Fibroblast of lung (primary cell): Measurements from ENCODE around the gene TTC6. TPM values are rescaled to one million over a fixed set of nuclear protein-coding genes. Genes with fewer than 3 reads are reported as not detected.

Experiments
- DNase-seq, 2 donors: peaks; one replicate each; pipeline versions ENCODE4 v3.0.0 to v3.0.0-alpha.2; 2010; ENCODE audit warnings: low read depth in 2 of 2
- H2AFZ ChIP-seq: 2 replicates; pipeline ENCODE4 v1.5.1; 2012; ENCODE audit warnings: low read length, control low read depth, inconsistent platforms
- H3K27ac ChIP-seq: 2 replicates; pipeline ENCODE4 v1.5.1; 2011; ENCODE audit warnings: low read length, control low read depth; ENCODE audit not compliant: insufficient read depth
- H3K27me3 ChIP-seq: 2 replicates; pipeline ENCODE4 v1.5.1; 2011; ENCODE audit warnings: mild to moderate bottlenecking, low read length; ENCODE audit not compliant: control insufficient read depth, insufficient read depth
- H3K36me3 ChIP-seq: 2 replicates; pipeline ENCODE4 v1.5.1; 2011; ENCODE audit warnings: low read length; ENCODE audit not compliant: control insufficient read depth, insufficient read depth
- H3K4me1 ChIP-seq: 2 replicates; pipeline ENCODE4 v1.5.1; 2011; ENCODE audit warnings: low read length; ENCODE audit not compliant: control insufficient read depth, insufficient read depth; ENCODE audit errors: extremely low read depth
- H3K4me2 ChIP-seq: 2 replicates; pipeline ENCODE4 v1.5.1; 2011; ENCODE audit warnings: low read length, control low read depth; ENCODE audit not compliant: insufficient read depth; ENCODE audit errors: extremely low read depth
- H3K4me3 ChIP-seq, 4 experiments: fragments of 200-600 bp in 1 of 4; sonication (generic) in 1 of 4; replicated peaks in 1 of 4; 2 replicates each; pipeline ENCODE4 v1.5.1; 2011 to 2016; ENCODE audit warnings: low read length in 4 of 4, low read depth in 3 of 4, mild to moderate bottlenecking in 3 of 4, control low read depth in 2 of 4, inconsistent platforms in 1 of 4, mixed read lengths in 1 of 4; ENCODE audit not compliant: insufficient read depth in 1 of 4; ENCODE audit errors: control extremely low read depth in 1 of 4
- H3K79me2 ChIP-seq: 2 replicates; pipeline ENCODE4 v1.5.1; 2012; ENCODE audit warnings: mild to moderate bottlenecking, low read length, inconsistent platforms; ENCODE audit not compliant: control insufficient read depth, insufficient read depth
- H3K9ac ChIP-seq: 2 replicates; pipeline ENCODE4 v1.5.1; 2011; ENCODE audit warnings: mild to moderate bottlenecking, low read length, control low read depth; ENCODE audit not compliant: insufficient read depth
- H3K9me3 ChIP-seq: 2 replicates; pipeline ENCODE4 v1.5.1; 2012; ENCODE audit warnings: low read depth, low read length; ENCODE audit not compliant: control insufficient read depth, insufficient read depth
- H4K20me1 ChIP-seq: 2 replicates; pipeline ENCODE4 v1.5.1; 2011; ENCODE audit warnings: low read length; ENCODE audit not compliant: control insufficient read depth, insufficient read depth; ENCODE audit errors: extremely low read depth
- CTCF ChIP-seq, 2 donors: IDR thresholded peaks in 1 of 2; conservative IDR thresholded peaks in 1 of 2; 1 replicate in 1 of 2; 2 replicates in 1 of 2; pipeline ENCODE4 v1.5.1; 2011 to 2012; ENCODE audit warnings: low read length in 2 of 2, control low read depth in 1 of 2, inconsistent platforms in 1 of 2, low read depth in 1 of 2, mild to moderate bottlenecking in 1 of 2
- EZH2 ChIP-seq: IDR thresholded peaks from 2 replicates; pipeline ENCODE4 v1.5.1; 2012; ENCODE audit warnings: low read length, control low read depth, mild to moderate bottlenecking; ENCODE audit errors: missing control alignments
- polyA plus RNA-seq, 2 donors: library from polyadenylated mRNA; depleted of rRNA in 1 of 2; stranded (reverse) in 1 of 2; unstranded in 1 of 2; fragments of >200 nt; gene quantifications; 2 replicates each; pipeline ENCODE4 v1.2.1, GENCODE V29; 2011 to 2012; ENCODE audit warnings: missing spikeins in 1 of 2
- total RNA-seq: library from RNA; depleted of rRNA; stranded (reverse); fragments of >200 nt; gene quantifications from 2 replicates; pipeline ENCODE4 v1.2.1, GENCODE V29; 2014

TTC6 gene
- total and polyA plus RNA-seq, 2 donors (not counting 1 experiment from before 2014, with no cell fraction given), result 0.17 TPM; not detected in 1

- Histone ChIP-seq H2AFZ (no peak overlapping the region), H3K27me3 (peaks cover 91% of the 10 kb centered on the region), H3K4me2 (no peak overlapping the region), H3K36me3 (no peaks in the 10 kb centered on the region), H4K20me1 (no peaks in the 10 kb centered on the region), H3K4me1 (no peaks in the 10 kb centered on the region), H3K9ac (no peak overlapping the region), H3K79me2 (no peaks in the 10 kb centered on the region), H3K4me3 (no peak overlapping the region), H3K27ac (no peak overlapping the region), H3K9me3 (no peaks in the 10 kb centered on the region)
- DNase-seq, result no peak
- TF ChIP-seq CTCF (conservative IDR thresholded peaks at IDR 0.05 in 1 of 2, IDR thresholded peaks at IDR 0.05 in 1 of 2; ENCODE audit: low read depth in 1 of 2, low read length in 2 of 2) (no peak), EZH2 (peak; percentile 90)
Measured at GRCh38 chr14:37587881-37588666, 7.4 kb upstream of the TTC6 start.

GRCh38 chr14:37588667-37588955, 6.8 kb upstream of the TTC6 start:
- Histone ChIP-seq H3K4me1 (no peaks in the 10 kb centered on the region), H3K36me3 (no peaks in the 10 kb centered on the region), H4K20me1 (no peaks in the 10 kb centered on the region), H3K27me3 (peaks cover 90% of the 10 kb centered on the region), H3K9me3 (no peaks in the 10 kb centered on the region), H2AFZ (no peak overlapping the region), H3K27ac (no peak overlapping the region), H3K4me3 (no peak overlapping the region), H3K4me2 (no peak overlapping the region), H3K9ac (no peak overlapping the region), H3K79me2 (no peaks in the 10 kb centered on the region)
- DNase-seq, result no peak
- TF ChIP-seq CTCF (conservative IDR thresholded peaks at IDR 0.05 in 1 of 2, IDR thresholded peaks at IDR 0.05 in 1 of 2; ENCODE audit: low read depth in 1 of 2, low read length in 2 of 2) (no peak), EZH2 (peak; percentile 42)

GRCh38 chr14:37588956-37589714, 6.3 kb upstream of the TTC6 start:
- Histone ChIP-seq H3K27me3 (peaks cover 85% of the 10 kb centered on the region), H4K20me1 (no peaks in the 10 kb centered on the region)

More at GRCh38 chr14:37588956-37589714, 6.3 kb upstream of the TTC6 start:
- H3K9ac ChIP-seq, result no peak overlapping the region
- no peaks in the 10 kb centered on the region for H3K79me2 ChIP-seq
- no peak overlapping the region for H2AFZ ChIP-seq
- H3K4me2 ChIP-seq, result no peak overlapping the region
- H3K36me3 ChIP-seq, result no peaks in the 10 kb centered on the region
- TF ChIP-seq CTCF (conservative IDR thresholded peaks at IDR 0.05 in 1 of 2, IDR thresholded peaks at IDR 0.05 in 1 of 2; ENCODE audit: low read depth in 1 of 2, low read length in 2 of 2) (no peak), EZH2 (no peak)
- no peaks in the 10 kb centered on the region for H3K9me3 ChIP-seq
- no peak for DNase-seq
- no peaks in the 10 kb centered on the region for H3K4me1 ChIP-seq
- no peak overlapping the region for H3K27ac ChIP-seq
- H3K4me3 ChIP-seq, result no peak overlapping the region
